Fibroblast of villous mesenchyme (primary cell): ENCODE data around the gene NKX6-1. TPM values are rescaled to one million over a fixed set of nuclear protein-coding genes. Genes with fewer than 3 reads are reported as not detected.

Experiments used
- DNase-seq: peaks from one replicate; pipeline ENCODE4 v3.0.0-alpha.2; 2010; ENCODE audit warnings: low read depth
- H3K4me3 ChIP-seq: 2 replicates; pipeline ENCODE4 v1.5.1; 2011; ENCODE audit warnings: low read depth, mild to moderate bottlenecking, low read length
- total RNA-seq: library from RNA; depleted of rRNA; stranded (reverse); fragments of >200 nt; gene quantifications from 2 replicates; pipeline ENCODE4 v1.2.3, GENCODE V29; 2012
- TF ChIP-seq, protein P1 (sequence below): IDR thresholded peaks from 2 replicates; pipeline ENCODE4 v1.5.1; 2012; ENCODE audit warnings: low read depth, mild to moderate bottlenecking, low read length; ENCODE audit not compliant: insufficient read depth

The NKX6-1 gene
- total RNA-seq, 1 donor = not detected

- H3K4me3 ChIP-seq = no peak overlapping the region
- no peak for DNase-seq
- TF ChIP-seq, protein P1, sequence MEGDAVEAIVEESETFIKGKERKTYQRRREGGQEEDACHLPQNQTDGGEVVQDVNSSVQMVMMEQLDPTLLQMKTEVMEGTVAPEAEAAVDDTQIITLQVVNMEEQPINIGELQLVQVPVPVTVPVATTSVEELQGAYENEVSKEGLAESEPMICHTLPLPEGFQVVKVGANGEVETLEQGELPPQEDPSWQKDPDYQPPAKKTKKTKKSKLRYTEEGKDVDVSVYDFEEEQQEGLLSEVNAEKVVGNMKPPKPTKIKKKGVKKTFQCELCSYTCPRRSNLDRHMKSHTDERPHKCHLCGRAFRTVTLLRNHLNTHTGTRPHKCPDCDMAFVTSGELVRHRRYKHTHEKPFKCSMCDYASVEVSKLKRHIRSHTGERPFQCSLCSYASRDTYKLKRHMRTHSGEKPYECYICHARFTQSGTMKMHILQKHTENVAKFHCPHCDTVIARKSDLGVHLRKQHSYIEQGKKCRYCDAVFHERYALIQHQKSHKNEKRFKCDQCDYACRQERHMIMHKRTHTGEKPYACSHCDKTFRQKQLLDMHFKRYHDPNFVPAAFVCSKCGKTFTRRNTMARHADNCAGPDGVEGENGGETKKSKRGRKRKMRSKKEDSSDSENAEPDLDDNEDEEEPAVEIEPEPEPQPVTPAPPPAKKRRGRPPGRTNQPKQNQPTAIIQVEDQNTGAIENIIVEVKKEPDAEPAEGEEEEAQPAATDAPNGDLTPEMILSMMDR = no peak
These were observed 3.3 kb downstream of the NKX6-1 start for GRCh38 chr4:84495794-84496261.

DNA sequence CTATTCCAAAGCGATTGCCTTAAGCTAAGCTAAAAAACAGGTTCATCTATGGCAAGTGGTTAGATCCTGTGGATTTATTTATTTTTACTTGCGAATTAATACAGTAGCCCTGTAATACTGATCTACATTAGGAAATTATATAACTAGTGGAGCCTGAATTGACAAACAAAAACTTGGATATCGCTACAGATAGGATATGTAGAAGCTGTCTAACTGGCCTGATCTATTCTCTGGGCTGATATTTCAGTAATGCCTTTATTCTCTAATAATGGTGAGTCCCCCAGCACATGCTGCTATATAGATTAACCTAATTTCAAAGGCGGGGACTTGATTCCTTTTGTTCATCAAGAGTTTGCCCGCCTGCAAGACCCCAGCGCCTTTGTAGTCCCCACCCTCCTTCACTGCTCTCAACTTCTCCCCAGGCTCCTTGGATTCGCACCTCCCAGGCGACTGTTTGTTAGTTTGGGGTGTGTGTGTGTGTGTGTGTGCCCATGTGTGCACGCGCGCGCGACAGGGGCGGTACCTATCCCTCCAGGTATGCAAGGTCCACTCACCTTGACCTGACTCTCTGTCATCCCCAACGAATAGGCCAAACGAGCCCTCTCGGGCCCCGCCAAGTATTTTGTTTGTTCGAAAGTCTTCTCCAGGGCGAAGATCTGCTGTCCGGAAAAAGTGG is 3.8 kb downstream of the NKX6-1 start:
- H3K4me3 ChIP-seq = no peak overlapping the region
- TF ChIP-seq, protein P1 = no peak
- DNase-seq = no peak

DNA sequence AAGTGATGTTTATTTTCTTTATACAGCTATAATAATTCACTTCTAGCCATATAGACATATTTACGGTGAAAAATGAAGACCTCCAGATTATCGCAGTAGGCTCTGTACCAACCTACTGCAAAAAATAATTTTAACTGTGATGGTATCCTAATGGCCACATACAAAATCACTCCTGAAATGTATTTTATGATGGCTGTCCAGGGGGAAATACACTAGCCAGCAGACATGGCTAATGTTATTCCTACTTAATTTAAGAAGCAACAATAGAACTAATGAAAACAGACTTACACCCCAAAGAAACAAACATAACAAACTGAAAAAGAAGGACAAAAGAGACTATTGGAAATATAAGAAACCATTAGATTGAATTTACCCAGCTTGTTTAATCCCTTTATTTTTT is 4.6 kb downstream of the NKX6-1 start:
- DNase-seq = no peak
- H3K4me3 ChIP-seq = no peak overlapping the region
- TF ChIP-seq, protein P1 = no peak

- H3K4me3 ChIP-seq = no peak overlapping the region
- TF ChIP-seq, protein P1 = no peak
- DNase-seq = no peak
These were observed 5.0 kb downstream of the NKX6-1 start for GRCh38 chr4:84494076-84494475.

- TF ChIP-seq, protein P1 = peak; percentile 10
- peak; percentile 8 for DNase-seq
- H3K4me3 ChIP-seq = no peak overlapping the region
These were observed 5.8 kb downstream of the NKX6-1 start for GRCh38 chr4:84493092-84493850.

GRCh38 chr4:84492737-84493091 is 6.4 kb downstream of the NKX6-1 start:
- H3K4me3 ChIP-seq = no peak overlapping the region
- TF ChIP-seq, protein P1 = no peak
- no peak for DNase-seq

- DNase-seq = no peak
- TF ChIP-seq, protein P1 = no peak
These were observed 6.8 kb downstream of the NKX6-1 start for GRCh38 chr4:84492290-84492689.

More at GRCh38 chr4:84492290-84492689, 6.8 kb downstream of the NKX6-1 start:
- no peak overlapping the region for H3K4me3 ChIP-seq
